NT2/D1 (cell line): ENCODE data around the gene LRRN4.
"Not testable (repeated sequence)": the region's sequence is repeated elsewhere in the genome, so short reads cannot be mapped to it uniquely, and the experiment has no call there.

Experiments
- DNase-seq: peaks from one replicate; pipeline ENCODE4 v3.0.0-alpha.2; 2011; ENCODE audit warnings: low read depth, low spot score
- H3K27me3 ChIP-seq: 2 replicates; pipeline ENCODE4 v1.6.0; 2011; ENCODE audit warnings: mild to moderate bottlenecking; ENCODE audit not compliant: insufficient read length, insufficient read depth
- H3K36me3 ChIP-seq: 2 replicates; pipeline ENCODE4 v1.6.1; 2011; ENCODE audit warnings: mild to moderate bottlenecking, low read length, mixed read lengths; ENCODE audit not compliant: insufficient read depth, insufficient read length
- H3K4me1 ChIP-seq: 2 replicates; pipeline ENCODE4 v1.5.1; 2011; ENCODE audit not compliant: insufficient read depth, insufficient read length
- H3K4me3 ChIP-seq: 2 replicates; pipeline ENCODE4 v1.5.1; 2011; ENCODE audit warnings: low read depth; ENCODE audit not compliant: insufficient read length
- H3K9ac ChIP-seq: 2 replicates; pipeline ENCODE4 v1.6.0; 2011; ENCODE audit warnings: low read depth; ENCODE audit not compliant: insufficient read length
- H3K9me3 ChIP-seq: 2 replicates; pipeline ENCODE4 v1.5.1; 2011; ENCODE audit warnings: mild to moderate bottlenecking, low read length; ENCODE audit not compliant: insufficient read depth
- SUZ12 ChIP-seq: IDR thresholded peaks from 2 replicates; pipeline ENCODE4 v1.6.1; 2011; ENCODE audit not compliant: insufficient read length, insufficient read depth; ENCODE audit errors: extremely low read depth
- YY1 ChIP-seq: IDR thresholded peaks from 2 replicates; pipeline ENCODE4 v1.6.1; 2011; ENCODE audit not compliant: insufficient read length, insufficient read depth
- ZNF274 ChIP-seq: IDR thresholded peaks from 2 replicates; pipeline ENCODE4 v1.6.1; 2011; ENCODE audit warnings: mild to moderate bottlenecking, low read depth, low read length

Gene LRRN4

DNA sequence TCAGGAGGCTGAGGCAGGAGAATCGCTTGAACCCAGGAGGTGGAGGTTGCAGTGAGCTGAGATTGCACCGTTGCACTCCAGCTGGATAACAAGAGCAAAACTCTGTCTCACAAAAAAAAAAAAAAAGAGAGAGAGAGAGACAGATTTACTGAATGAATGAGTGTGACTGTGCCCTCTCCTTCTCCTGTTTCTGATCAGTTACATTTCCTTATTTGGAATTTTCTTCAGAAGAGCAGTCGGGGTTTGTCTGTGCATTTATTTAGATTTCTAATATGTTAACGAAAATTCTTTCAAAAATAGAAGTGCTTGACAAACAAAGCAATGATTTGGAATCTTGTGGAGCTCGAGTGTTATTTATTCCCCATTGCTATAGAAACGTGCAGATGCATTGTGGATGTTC, 6.4 kb upstream of the LRRN4 start:
- Histone ChIP-seq H3K9me3 (no peaks in the 10 kb centered on the region), H3K4me3 (no peak overlapping the region), H3K9ac (no peak overlapping the region), H3K4me1 (no peaks in the 10 kb centered on the region), H3K36me3 (no peaks in the 10 kb centered on the region), H3K27me3 (no peaks in the 10 kb centered on the region)
- DNase-seq, result no peak
- TF ChIP-seq ZNF274 (no peak), SUZ12 (no peak), YY1 (no peak)

DNA sequence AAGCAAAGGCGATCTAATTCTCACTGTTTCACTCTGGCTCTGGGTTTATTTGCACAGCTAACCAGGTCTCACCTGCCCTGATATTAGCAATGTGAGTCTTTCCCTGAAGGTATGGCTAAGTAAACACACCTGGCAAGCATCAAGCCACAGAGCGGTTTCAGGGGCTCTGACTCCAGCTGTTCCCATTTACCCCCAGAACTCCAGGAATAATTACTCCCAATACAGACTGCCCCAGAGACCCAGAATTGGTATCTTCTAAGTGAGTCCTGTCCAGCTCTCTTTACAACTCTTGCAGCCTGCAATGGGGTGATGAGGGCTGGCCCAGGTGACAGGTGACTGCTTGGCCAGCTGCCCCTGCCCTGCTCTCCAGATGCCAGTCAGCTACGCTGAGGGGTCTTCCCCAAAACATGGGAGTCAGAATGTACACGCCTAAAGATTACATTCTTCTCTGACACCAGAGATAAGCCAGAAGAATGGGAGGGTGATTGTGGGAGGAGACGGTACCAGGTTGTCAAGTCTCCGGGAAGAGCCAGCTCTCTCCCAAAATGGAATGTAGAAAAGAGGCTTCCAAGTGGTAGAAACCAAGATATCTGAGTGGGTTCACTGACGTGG, 4.9 kb upstream of the LRRN4 start:
- Histone ChIP-seq H3K4me3 (no peak overlapping the region), H3K36me3 (no peaks in the 10 kb centered on the region), H3K9ac (no peak overlapping the region), H3K4me1 (no peaks in the 10 kb centered on the region), H3K9me3 (no peaks in the 10 kb centered on the region), H3K27me3 (peaks cover 2% of the 10 kb centered on the region)
- TF ChIP-seq SUZ12, result no peak
- TF ChIP-seq YY1, result no peak
- TF ChIP-seq ZNF274, result no peak
- no peak for DNase-seq

DNA sequence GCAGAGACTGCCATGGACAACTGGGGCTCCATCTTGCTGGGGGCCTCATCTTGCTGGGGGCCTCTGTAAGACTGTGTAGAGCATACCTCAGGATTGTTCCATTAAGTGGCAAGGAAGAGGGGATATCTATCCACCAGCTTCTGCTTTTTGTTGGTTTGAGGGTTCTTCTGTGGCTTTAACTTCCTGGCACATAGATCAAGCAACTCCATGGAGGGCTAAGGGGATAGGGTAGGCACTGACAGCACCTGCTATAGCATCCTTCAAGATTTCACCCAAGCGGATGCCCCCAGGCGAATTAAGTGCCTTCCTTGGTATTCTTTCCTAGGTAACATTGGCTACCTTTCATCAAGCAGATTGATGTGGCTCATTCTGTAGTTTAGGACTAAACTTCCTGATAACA, 3.8 kb upstream of the LRRN4 start:
- no peak for DNase-seq
- Histone ChIP-seq H3K27me3 (peaks cover 13% of the 10 kb centered on the region), H3K36me3 (no peaks in the 10 kb centered on the region)

DNA sequence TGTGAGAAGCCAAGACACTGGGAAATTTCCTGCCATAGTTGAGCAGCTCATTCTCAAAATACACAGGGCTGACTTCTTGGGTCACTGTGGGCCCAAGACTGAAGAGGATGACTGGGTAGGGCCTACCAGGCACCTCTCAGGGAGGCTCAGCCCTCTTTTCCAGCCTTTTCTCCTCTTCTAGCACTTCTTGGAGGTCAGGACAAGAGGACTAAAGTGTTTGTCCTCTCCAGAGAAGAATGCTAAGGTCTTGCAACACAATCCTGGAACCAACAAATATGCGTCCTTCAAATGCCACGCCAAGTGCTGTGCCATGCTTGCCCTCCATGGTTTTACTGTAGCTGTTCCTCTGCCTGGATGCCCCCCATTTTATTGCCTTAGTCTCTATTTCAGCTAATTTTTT, 3.3 kb upstream of the LRRN4 start:
- Histone ChIP-seq H3K36me3 (no peaks in the 10 kb centered on the region), H3K9me3 (no peaks in the 10 kb centered on the region), H3K4me3 (no peak overlapping the region), H3K4me1 (peaks cover 5% of the 10 kb centered on the region), H3K9ac (no peak overlapping the region), H3K27me3 (peaks cover 18% of the 10 kb centered on the region)
- DNase-seq, result no peak
- no peak for TF ChIP-seq SUZ12
- no peak for TF ChIP-seq YY1
- no peak for TF ChIP-seq ZNF274

More for the DNA sequence above, 3.8 kb upstream of the LRRN4 start:
- H3K9ac ChIP-seq, result no peak overlapping the region
- TF ChIP-seq ZNF274 (no peak), SUZ12 (no peak)
- no peak overlapping the region for H3K4me3 ChIP-seq
- no peaks in the 10 kb centered on the region for H3K9me3 ChIP-seq
- H3K4me1 ChIP-seq, result peaks cover 4% of the 10 kb centered on the region

DNA sequence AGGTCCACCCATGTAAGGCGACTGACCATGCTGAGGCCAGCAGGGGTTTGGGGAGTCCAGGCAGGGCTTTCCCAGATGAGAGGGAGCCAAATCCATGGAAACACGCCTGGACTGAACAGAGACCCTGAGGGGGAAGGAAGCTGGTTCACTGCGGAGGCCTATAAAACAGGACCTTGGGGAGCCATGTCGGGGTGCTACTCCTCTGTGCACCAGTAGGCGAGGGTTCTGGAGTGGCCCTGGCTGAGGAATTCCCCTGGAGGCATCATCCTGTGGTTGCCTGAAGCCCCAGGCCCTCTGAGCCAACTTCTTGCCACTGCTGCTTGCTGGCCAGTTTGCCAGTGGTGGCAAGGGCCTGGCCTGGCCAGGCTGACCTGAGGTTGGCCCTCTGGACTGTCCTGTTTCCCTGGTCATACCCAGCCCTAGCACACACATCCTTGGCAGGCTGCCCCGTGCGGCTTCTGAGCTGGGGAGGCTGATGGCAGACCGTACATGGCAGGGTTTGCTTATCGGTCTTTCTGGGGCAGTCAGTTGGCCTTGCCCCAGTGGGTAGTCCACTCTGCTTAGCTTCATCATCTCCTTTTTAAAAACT, 2.2 kb upstream of the LRRN4 start:
- peaks cover 5% of the 10 kb centered on the region for H3K4me1 ChIP-seq
- no peaks in the 10 kb centered on the region for H3K9me3 ChIP-seq
- H3K36me3 ChIP-seq, result no peaks in the 10 kb centered on the region
- DNase-seq, result no peak
- H3K4me3 ChIP-seq, result no peak overlapping the region
- H3K9ac ChIP-seq, result no peak overlapping the region
- peaks cover 29% of the 10 kb centered on the region for H3K27me3 ChIP-seq
- TF ChIP-seq SUZ12 (no peak), ZNF274 (no peak), YY1 (no peak)

DNA sequence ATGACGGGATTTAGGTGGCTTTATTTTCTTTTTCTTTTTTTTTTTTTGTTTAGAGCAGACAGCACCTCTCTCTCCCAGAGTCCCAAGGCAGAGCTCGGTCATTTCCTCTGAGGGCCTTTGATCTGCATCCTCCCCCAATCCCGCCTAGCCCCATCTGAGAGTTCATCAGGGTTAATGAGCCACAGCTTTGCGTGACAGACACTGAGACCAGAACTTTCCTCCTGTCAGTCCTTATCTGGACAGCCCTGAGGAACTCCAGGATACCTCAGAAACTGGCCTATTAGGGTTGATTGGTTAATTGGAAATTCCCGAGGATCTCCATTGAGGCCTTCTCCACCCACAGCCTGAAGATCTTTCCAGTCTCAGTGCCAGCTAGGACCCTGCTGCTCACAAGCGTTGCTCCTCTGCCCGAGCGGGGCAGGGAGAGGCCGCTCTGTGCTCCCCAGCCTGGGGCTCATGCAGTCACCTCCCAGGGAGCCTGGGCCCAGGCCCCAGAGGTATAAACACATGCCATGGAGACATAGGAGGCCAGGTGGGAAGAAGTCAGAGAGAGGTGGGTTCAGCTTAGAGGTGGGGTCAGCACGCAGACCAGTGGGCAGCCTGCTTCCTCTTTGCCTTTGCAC, 1.4 kb upstream of the LRRN4 start:
- H3K36me3 ChIP-seq, result no peaks in the 10 kb centered on the region
- no peak overlapping the region for H3K9ac ChIP-seq
- peaks cover 5% of the 10 kb centered on the region for H3K4me1 ChIP-seq
- no peaks in the 10 kb centered on the region for H3K9me3 ChIP-seq
- TF ChIP-seq SUZ12 (no peak), YY1 (no peak), ZNF274 (no peak)
- peaks cover 37% of the 10 kb centered on the region for H3K27me3 ChIP-seq
- H3K4me3 ChIP-seq, result no peak overlapping the region
- DNase-seq, result no peak

GRCh38 chr20:6054689-6055051, 810 bp upstream of the LRRN4 start:
- not testable (repeated sequence) for H3K36me3 ChIP-seq, H3K9me3 ChIP-seq, H3K9ac ChIP-seq, H3K4me3 ChIP-seq, H3K4me1 ChIP-seq, DNase-seq
- H3K27me3 ChIP-seq, result peaks cover 43% of the 10 kb centered on the region
